Testis (tissue), 2 donors: ENCODE data around the gene CTNS.

ENCODE experiments used
- CTCF ChIP-seq, 3 experiments: fragments of 450-650 bp in 2 of 3; fragments of 200-600 bp in 1 of 3; sonication (generic) in 1 of 3; IDR thresholded peaks; one replicate each; pipeline ENCODE4 v1.5.1; 2016 to 2019; ENCODE audit warnings: antibody characterized with exemption in 3 of 3, mild to moderate bottlenecking in 2 of 3, moderate library complexity in 1 of 3
- POLR2A ChIP-seq: fragments of 450-650 bp; IDR thresholded peaks from one replicate; pipeline ENCODE4 v1.6.1; 2017; ENCODE audit warnings: antibody characterized with exemption, mild to moderate bottlenecking, moderate library complexity

- TF ChIP-seq CTCF (IDR thresholded peaks at IDR 0.05) = no peak
- TF ChIP-seq POLR2A = no peak
Observed at GRCh38 chr17:3710951-3711383, 74.4 kb downstream of the CTNS start.
